Transverse colon (tissue), 4 donors: Measurements from ENCODE around the gene LSAMP. TPM values are rescaled to one million over a fixed set of nuclear protein-coding genes. Genes with fewer than 3 reads are reported as not detected.

Experiments used
- DNase-seq: peaks from one replicate; pipeline ENCODE4 v3.0.0-alpha.2; 2019
- H3K27ac ChIP-seq, 4 donors: fragments of 200-600 bp; sonication (generic); 2 replicates each; pipeline ENCODE4 v1.5.1; 2016 to 2018; ENCODE audit warnings: inconsistent platforms in 4 of 4
- H3K27me3 ChIP-seq: fragments of 200-600 bp; sonication (generic); 2 replicates; pipeline ENCODE4 v1.5.1; 2017; ENCODE audit warnings: inconsistent platforms
- H3K36me3 ChIP-seq, 4 donors: fragments of 200-600 bp; sonication (generic); 2 replicates each; pipeline ENCODE4 v1.5.1; 2017 to 2019; ENCODE audit warnings: inconsistent platforms in 4 of 4
- H3K4me1 ChIP-seq, 4 donors: fragments of 200-600 bp; sonication (generic); 2 replicates each; pipeline ENCODE4 v1.5.1; 2017 to 2020; ENCODE audit warnings: inconsistent platforms in 4 of 4
- H3K4me3 ChIP-seq, 4 donors: fragments of 200-600 bp; sonication (generic); 1 replicate in 1 of 4; 2 replicates in 3 of 4; pipeline versions ENCODE4 v1.5.1 to v1.6.1; 2017 to 2019; ENCODE audit warnings: inconsistent platforms in 4 of 4
- H3K9me3 ChIP-seq, 2 donors: fragments of 200-600 bp; sonication (generic); 2 replicates each; pipeline ENCODE4 v1.5.1; 2017 to 2019; ENCODE audit warnings: inconsistent platforms in 2 of 2
- CTCF ChIP-seq, 5 experiments: fragments of 200-600 bp in 3 of 5; fragments of 450-650 bp in 2 of 5; sonication (generic) in 3 of 5; IDR thresholded peaks; 1 replicate in 2 of 5; 2 replicates in 3 of 5; pipeline ENCODE4 v1.5.1; 2016 to 2017; ENCODE audit warnings: antibody characterized with exemption in 5 of 5, inconsistent platforms in 3 of 5, mild to moderate bottlenecking in 2 of 5, moderate library complexity in 1 of 5
- EP300 ChIP-seq: sonication (generic); formaldehyde crosslinking; IDR thresholded peaks from one replicate; pipeline ENCODE4 v1.6.1; 2017; ENCODE audit warnings: antibody characterized with exemption, low read depth
- POLR2A ChIP-seq: fragments of 450-650 bp; IDR thresholded peaks from one replicate; pipeline ENCODE4 v1.6.1; 2016; ENCODE audit warnings: antibody characterized with exemption, mild to moderate bottlenecking, moderate library complexity
- POLR2AphosphoS5 ChIP-seq, 3 donors: sonication (generic); formaldehyde crosslinking; IDR thresholded peaks; one replicate each; pipeline ENCODE4 v1.6.1; 2016; ENCODE audit warnings: antibody characterized with exemption in 3 of 3
- WGBS, 2 donors: methylation state at CpG; one replicate each; pipeline ENCODE4 v1.1.5; 2018; ENCODE audit warnings: low coverage in 1 of 2; 5-methylcytosine and 5-hydroxymethylcytosine counted together
- in situ Hi-C, 4 donors: fragments of 200-750 bp; cut with MboI; loops; one replicate each; pipeline versions ENCODE4 v1.15.0 to v1.15.1; 2017; ENCODE audit warnings: low sequenced_read_pairs in 3 of 4, low pct_ligation_motif_present in 1 of 4, low pct_unique_long_range_greater_than_20kb in 1 of 4
- intact Hi-C: fragments of 100-400 bp; cut with DNase I; formaldehyde crosslinking; loops from one replicate; pipeline ENCODE4 v1.15.1; 2023; ENCODE audit warnings: low total_unique reads
- total RNA-seq, 4 donors: library from RNA; depleted of rRNA; stranded (reverse); fragments of >200 nt; gene quantifications; one replicate each; pipeline ENCODE4 v1.1.0, GENCODE V29; 2016

Gene LSAMP
- total RNA-seq, 4 donors from 2014 or later = 3.4 to 8.2 (median 5.4) TPM

DNA sequence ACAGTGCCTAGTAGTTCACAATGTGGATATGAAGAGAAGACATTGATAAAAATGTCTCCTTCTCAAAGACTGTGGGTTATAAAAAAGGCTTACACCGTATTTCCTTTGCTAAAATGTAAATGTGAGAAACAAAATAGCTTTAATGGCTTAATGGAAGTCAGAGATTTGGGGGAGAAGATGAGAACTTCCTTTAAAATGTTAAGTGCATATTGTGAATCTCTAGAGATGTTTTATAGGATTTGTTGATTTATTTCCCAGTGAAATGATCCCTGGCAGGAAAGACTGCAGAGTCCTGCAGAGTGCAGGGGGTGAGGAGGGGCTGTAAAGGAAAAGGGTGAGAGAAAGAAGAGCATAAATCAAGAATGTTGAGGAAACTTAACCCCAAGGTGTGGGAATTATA lies 516.9 kb downstream of the LSAMP start:
- DNase-seq = no peak
- Histone ChIP-seq H3K4me1 (no peaks in the 10 kb centered on the region), H3K9me3 (no peaks in the 10 kb centered on the region), H3K4me3 (no peak overlapping the region), H3K27me3 (no peaks in the 10 kb centered on the region), H3K27ac (no peak overlapping the region), H3K36me3 (no peaks in the 10 kb centered on the region)
- WGBS, 2 donors = 27 to 53% methylated on average over 1 of the region's 1 CpG
- in situ Hi-C loops (no loop called here), intact Hi-C loops (no loop called here)
- TF ChIP-seq EP300 (no peak), CTCF (IDR thresholded peaks at IDR 0.05) (no peak), POLR2A (no peak), POLR2AphosphoS5 (IDR thresholded peaks at IDR 0.05) (no peak)

DNA sequence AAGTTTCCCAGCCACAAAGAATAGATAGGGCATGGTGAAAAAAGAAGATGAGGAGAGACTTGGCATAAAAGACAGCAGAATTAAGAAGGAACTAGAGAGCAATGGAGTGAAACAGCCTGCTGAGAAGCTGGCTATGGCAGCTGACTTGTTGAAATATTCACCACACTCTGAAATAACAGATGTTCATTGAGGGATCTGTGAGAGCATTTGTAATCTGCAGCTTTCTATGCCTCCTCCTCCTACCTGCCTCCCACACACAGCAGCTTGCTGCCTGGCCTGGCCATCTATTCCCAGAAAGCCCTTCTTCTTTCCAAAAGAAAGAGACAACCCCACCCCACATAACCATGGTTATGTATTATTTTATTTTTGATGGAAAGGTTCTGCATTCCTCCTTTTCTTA lies 518.1 kb downstream of the LSAMP start:
- H3K36me3 ChIP-seq = no peaks in the 10 kb centered on the region
- no peak for DNase-seq
- intact Hi-C loops = no loop called here
- no peak overlapping the region for H3K27ac ChIP-seq
- no peaks in the 10 kb centered on the region for H3K4me1 ChIP-seq
- in situ Hi-C loops = no loop called here
- H3K9me3 ChIP-seq = no peaks in the 10 kb centered on the region
- TF ChIP-seq CTCF (IDR thresholded peaks at IDR 0.05) (no peak), POLR2A (no peak), EP300 (no peak), POLR2AphosphoS5 (IDR thresholded peaks at IDR 0.05) (no peak)
- no peak overlapping the region for H3K4me3 ChIP-seq
- no peaks in the 10 kb centered on the region for H3K27me3 ChIP-seq

GRCh38 chr3:115922681-115923347 lies 522.5 kb downstream of the LSAMP start:
- in situ Hi-C loops (no loop called here), intact Hi-C loops (no loop called here)
- no peaks in the 10 kb centered on the region for H3K36me3 ChIP-seq
- no peaks in the 10 kb centered on the region for H3K27me3 ChIP-seq
- H3K4me3 ChIP-seq = no peak overlapping the region
- peaks cover 0 to 9% of the 10 kb centered on the region in 2 donors for H3K9me3 ChIP-seq
- no peak for DNase-seq
- H3K27ac ChIP-seq = no peak overlapping the region
- no peaks in the 10 kb centered on the region for H3K4me1 ChIP-seq
- TF ChIP-seq CTCF (IDR thresholded peaks at IDR 0.05) (peak in 3 of 5 experiments; percentile 10 to 21 (median 20)), POLR2AphosphoS5 (IDR thresholded peaks at IDR 0.05) (no peak)
- 81% methylated on average over 1 of the region's 1 CpG; no CpG with 5 or more reads in 1 of the 2 donors for WGBS, 2 donors

- H3K9me3 ChIP-seq = peaks cover 0 to 9% of the 10 kb centered on the region in 2 donors
- no peak overlapping the region for H3K4me3 ChIP-seq
- intact Hi-C loops = no loop called here
- no peaks in the 10 kb centered on the region for H3K4me1 ChIP-seq
- H3K27me3 ChIP-seq = no peaks in the 10 kb centered on the region
- DNase-seq = no peak
- H3K27ac ChIP-seq = no peak overlapping the region
- no peaks in the 10 kb centered on the region for H3K36me3 ChIP-seq
- in situ Hi-C loops = no loop called here
- TF ChIP-seq CTCF (IDR thresholded peaks at IDR 0.05) (no peak), POLR2A (no peak), POLR2AphosphoS5 (IDR thresholded peaks at IDR 0.05) (no peak), EP300 (no peak)
These were observed 523.6 kb downstream of the LSAMP start for GRCh38 chr3:115921711-115922110.
